GM12878 (cell line): ENCODE measurements around the gene PPP1R26. TPM values are rescaled to one million over a fixed set of nuclear protein-coding genes. Genes with fewer than 3 reads are reported as not detected.

Experiments
- ATAC-seq: fragments of 200-7000 bp; cut with Tn5 transposase; 3 replicates; pipeline ENCODE4 v1.9.1; 2020; ENCODE audit warnings: mild to moderate bottlenecking, moderate library complexity
- BruUV-seq: library from RNA; stranded (reverse); fragments of 400-500 nt; replicated peaks from 2 replicates; lab custom pipeline; 2021; lab: Mats Ljungman, UMichigan
- CTCF ChIA-PET: fragments of 300-600 bp; sonication (Branson Sonifier 250); formaldehyde crosslinking; extraction: SDS; loops from one replicate; lab custom pipeline; 2021; ENCODE audit warnings: inconsistent platforms; lab: Yijun Ruan, JAX
- POLR2A ChIA-PET: fragments of 350-600 bp; formaldehyde crosslinking; extraction: SDS; loops from one replicate; lab custom pipeline; 2021; ENCODE audit warnings: inconsistent platforms; lab: Charles Lee
- RAD21 ChIA-PET: fragments of 300-600 bp; sonication (Branson Sonifier 250); formaldehyde crosslinking; loops from one replicate; lab custom pipeline; 2023; ENCODE audit warnings: antibody characterized with exemption; ENCODE audit not compliant: unreplicated experiment; lab: Charles Lee
- SMC1A ChIA-PET: fragments of 300-600 bp; sonication (Branson Sonifier 250); formaldehyde crosslinking; loops from one replicate; lab custom pipeline; 2023; ENCODE audit not compliant: unreplicated experiment, uncharacterized antibody; lab: Charles Lee
- DNase-seq: peaks from one replicate; pipeline ENCODE4 v3.0.0-alpha.2; 2011; ENCODE audit warnings: low read depth, low spot score
- FAIRE-seq: peaks from 3 replicates; lab custom pipeline; 2011; peaks lifted over from hg19 to GRCh38; lab: Jason Lieb, UNC
- H2AFZ ChIP-seq: 2 replicates; pipeline ENCODE4 v1.6.0; 2011; ENCODE audit warnings: low read depth, low read length, control low read depth; ENCODE audit not compliant: control insufficient read depth
- H3K27ac ChIP-seq: 2 replicates; pipeline ENCODE4 v1.5.1; 2011; ENCODE audit warnings: control low read depth; ENCODE audit not compliant: control insufficient read depth, insufficient read depth
- H3K27me3 ChIP-seq, 2 experiments: replicated peaks in 1 of 2; 2 replicates each; pipeline versions ENCODE4 v1.6.0 to v1.6.1; 2011; ENCODE audit warnings: low read length in 1 of 2; ENCODE audit not compliant: control insufficient read depth in 2 of 2, insufficient read depth in 2 of 2
- H3K36me3 ChIP-seq, 2 experiments: 2 replicates each; pipeline ENCODE4 v1.5.1; 2011; ENCODE audit warnings: low read length in 1 of 2; ENCODE audit not compliant: control insufficient read depth in 2 of 2, insufficient read depth in 2 of 2
- H3K4me1 ChIP-seq: 2 replicates; pipeline ENCODE4 v1.6.1; 2011; ENCODE audit warnings: mild to moderate bottlenecking, low read length, moderate library complexity, mixed read lengths; ENCODE audit not compliant: control insufficient read depth, insufficient read depth
- H3K4me2 ChIP-seq: 2 replicates; pipeline ENCODE4 v1.6.0; 2011; ENCODE audit warnings: control low read depth; ENCODE audit not compliant: control insufficient read depth, insufficient read depth
- H3K4me3 ChIP-seq: fragments of 200-600 bp; sonication (generic); 2 replicates; pipeline ENCODE4 v1.5.1; 2016
- H3K79me2 ChIP-seq: 2 replicates; pipeline ENCODE4 v1.6.0; 2011; ENCODE audit warnings: low read length; ENCODE audit not compliant: control insufficient read depth, insufficient read depth
- H3K9ac ChIP-seq: 2 replicates; pipeline ENCODE4 v1.8.0; 2011; ENCODE audit warnings: low read length, control low read depth, mixed read lengths; ENCODE audit not compliant: control insufficient read depth, insufficient read depth
- H3K9me3 ChIP-seq: replicated peaks from 3 replicates; pipeline ENCODE4 v1.5.1; 2011; ENCODE audit warnings: mild to moderate bottlenecking, low read length; ENCODE audit not compliant: control insufficient read depth, insufficient read depth
- H4K20me1 ChIP-seq: 2 replicates; pipeline ENCODE4 v1.6.0; 2011; ENCODE audit not compliant: control insufficient read depth, insufficient read depth
- ATF7 ChIP-seq: fragments of 450-650 bp; IDR thresholded peaks from 2 replicates; pipeline ENCODE4 v1.6.1; 2016; ENCODE audit warnings: low read depth, mild to moderate bottlenecking
- BRCA1 ChIP-seq: IDR thresholded peaks from 2 replicates; pipeline ENCODE4 v1.6.1; 2011; ENCODE audit warnings: low read depth, low read length, improper control_type of control experiment
- CBX3 ChIP-seq: fragments of 200-600 bp; sonication (generic); IDR thresholded peaks from 2 replicates; pipeline ENCODE4 v1.6.1; 2016; ENCODE audit warnings: low read depth, borderline replicate concordance
- EGR1 ChIP-seq, 2 experiments: IDR thresholded peaks; 1 replicate in 1 of 2; 2 replicates in 1 of 2; pipeline ENCODE4 v1.6.1; 2011 to 2012; ENCODE audit warnings: low read depth in 2 of 2, low read length in 2 of 2, borderline replicate concordance in 1 of 2, mild to moderate bottlenecking in 1 of 2, moderate library complexity in 1 of 2
- HDAC6 ChIP-seq: fragments of 200-600 bp; sonication (generic); IDR thresholded peaks from one replicate; pipeline ENCODE4 v1.8.0; 2017; ENCODE audit warnings: antibody characterized with exemption; ENCODE audit not compliant: unreplicated experiment
- IRF4 ChIP-seq: IDR thresholded peaks from 2 replicates; pipeline ENCODE4 v1.6.1; 2011; ENCODE audit warnings: low read depth, low read length
- LARP7 ChIP-seq: fragments of 450-650 bp; IDR thresholded peaks from 2 replicates; pipeline ENCODE4 v1.6.1; 2017; ENCODE audit warnings: mild to moderate bottlenecking
- MXI1 ChIP-seq: fragments of 150-350 bp; IDR thresholded peaks from 2 replicates; pipeline ENCODE4 v1.6.1; 2011; ENCODE audit warnings: low read depth, mild to moderate bottlenecking, inconsistent platforms, low read length, improper control_type of control experiment
- NR2F1 ChIP-seq: fragments of 450-650 bp; conservative IDR thresholded peaks from 2 replicates; pipeline ENCODE4 v1.6.1; 2017; ENCODE audit warnings: mild to moderate bottlenecking
- RCOR1 ChIP-seq: conservative IDR thresholded peaks from 2 replicates; pipeline ENCODE4 v1.6.1; 2012; ENCODE audit warnings: low read depth, low read length, improper control_type of control experiment
- ZNF217 ChIP-seq: fragments of 450-650 bp; IDR thresholded peaks from 2 replicates; pipeline ENCODE4 v1.6.1; 2017; ENCODE audit warnings: antibody characterized with exemption, mild to moderate bottlenecking
- WGBS: methylation state at CpG from one replicate; pipeline ENCODE4 v1.1.6; 2016; ENCODE audit warnings: low lambda C conversion rate; ENCODE audit not compliant: insufficient replicate concordance, insufficient coverage; ENCODE audit errors: missing lambda C conversion rate; 5-methylcytosine and 5-hydroxymethylcytosine counted together
- in situ Hi-C: fragments of 300-500 bp; cut with MboI; formaldehyde crosslinking; loops from 9 replicates; pipeline ENCODE4 v1.14.3; 2018; ENCODE audit warnings: mixed read lengths
- intact Hi-C: fragments of 100-400 bp; cut with micrococcal nuclease; formaldehyde crosslinking; loops from one replicate; pipeline ENCODE4 v1.14.2; 2022; ENCODE audit not compliant: unreplicated experiment
- polyA plus RNA-seq, 11 experiments: library from polyadenylated mRNA; depleted of rRNA in 4 of 11; unstranded in 6 of 11; stranded (reverse) in 5 of 11; fragments of >200 nt; fragmentation: Nextera tagmentation in 4 of 11; fragmentation: Illumina TruSeq in 1 of 11; extraction: Ambion mirVana in 4 of 11; extraction: Trizol in 1 of 11; gene quantifications; 1 replicate in 1 of 11; 2 replicates in 10 of 11; pipeline versions ENCODE4 v1.2.1 to v1.2.3, GENCODE V29; 2011 to 2016; ENCODE audit warnings: inconsistent platforms in 2 of 11, missing spikeins in 2 of 11, low read depth in 1 of 11
- total RNA-seq, 4 experiments: library from RNA; depleted of rRNA in 3 of 4; stranded (reverse); fragments of >200 nt in 3 of 4; fragmentation: Illumina TruSeq in 1 of 4; extraction: Trizol in 1 of 4; gene quantifications; 2 replicates each; pipeline versions ENCODE4 v1.2.1 to v1.2.3, GENCODE V29; 2013 to 2021
- TF ChIP-seq, protein P1 (sequence below): fragments of 450-650 bp; IDR thresholded peaks from 2 replicates; pipeline ENCODE4 v1.6.1; 2017; ENCODE audit warnings: mild to moderate bottlenecking, moderate library complexity
- TF ChIP-seq, protein P2 (sequence below): fragments of 450-650 bp; IDR thresholded peaks from 2 replicates; pipeline ENCODE4 v1.6.1; 2017; ENCODE audit warnings: borderline replicate concordance
- TF ChIP-seq, protein P3 (sequence below): fragments of 450-650 bp; conservative IDR thresholded peaks from 2 replicates; pipeline ENCODE4 v1.6.1; 2017; ENCODE audit warnings: mild to moderate bottlenecking, moderate library complexity
- TF ChIP-seq, protein P4 (sequence below): IDR thresholded peaks from 2 replicates; pipeline ENCODE4 v1.6.1; 2011; ENCODE audit warnings: low read depth, low read length, improper control_type of control experiment, borderline replicate concordance

PPP1R26 gene
- total and polyA plus RNA-seq, 10 of the 15 experiments (the other 5 are each of a cell fraction or from before 2014, with no cell fraction given) = 0.02 to 1.9 (median 0.18) TPM

DNA sequence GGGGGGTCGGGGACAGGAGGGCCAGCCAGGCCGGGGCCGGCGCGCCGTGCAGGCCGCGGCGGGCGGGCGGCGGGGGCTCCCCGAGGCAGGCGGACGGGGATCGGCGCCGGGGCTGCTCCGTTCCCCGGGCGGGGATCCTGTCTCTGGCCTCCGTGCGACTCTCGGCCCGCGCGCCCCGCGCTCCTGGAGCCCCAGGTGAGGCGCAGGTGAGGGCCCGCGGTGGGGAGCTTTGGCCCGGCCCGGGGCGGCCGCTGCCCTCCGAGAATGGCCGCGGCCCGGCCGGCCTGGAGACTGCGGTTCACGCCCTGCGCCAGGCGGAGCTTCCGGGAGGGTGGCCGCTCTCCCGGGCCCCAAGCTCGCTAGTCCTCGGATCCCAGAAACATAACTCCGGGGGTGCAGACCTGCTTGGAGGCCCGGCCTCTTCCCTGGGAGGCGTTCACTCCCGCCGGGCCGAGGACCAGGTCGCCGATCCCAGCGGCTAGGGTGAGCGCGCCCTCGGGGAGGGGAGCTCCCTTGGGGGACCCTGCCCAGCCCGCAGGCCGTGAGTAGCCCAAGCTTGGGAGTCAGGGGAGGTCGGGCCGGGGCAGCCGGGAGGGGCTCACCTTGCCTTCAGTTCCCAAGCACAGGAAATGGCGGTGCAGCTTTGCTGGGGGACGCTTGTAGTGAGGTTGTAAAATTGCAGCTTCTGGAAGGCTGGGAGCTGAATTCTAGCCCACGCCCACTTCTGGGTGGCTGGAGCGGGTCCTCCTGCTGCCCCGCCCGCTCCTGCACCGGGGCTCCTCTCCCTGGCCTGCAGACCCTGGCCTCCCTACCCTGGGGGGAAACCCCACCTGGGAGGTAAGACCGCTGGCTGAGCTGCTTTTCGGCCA lies 723 bp downstream of the PPP1R26 start:
- peaks cover 0 to 8% of the 10 kb centered on the region in 2 experiments; a peak in 1 of 4 replicates for H3K27me3 ChIP-seq
- no peak overlapping the region for H3K27ac ChIP-seq
- CTCF ChIA-PET = interaction anchor here (1.2 kb wide), 1 partner anchor 24 kb away, joined by 3 read pairs; no protein-coding TSS in a partner anchor
- RAD21 ChIA-PET = no interaction called here
- 1% methylated on average over 47 of the region's 76 CpGs for WGBS
- in situ Hi-C loops (no loop called here), intact Hi-C loops (no loop called here)
- no peaks in the 10 kb centered on the region for H3K4me1 ChIP-seq
- FAIRE-seq (no peak), ATAC-seq (peak; percentile 78), DNase-seq (no peak)
- peak overlapping the region; percentile 82 for H3K4me2 ChIP-seq
- H3K9ac ChIP-seq = no peak overlapping the region
- peak overlapping the region; percentile 63 for H3K4me3 ChIP-seq
- POLR2A ChIA-PET = no interaction called here
- SMC1A ChIA-PET = no interaction called here
- BruUV-seq = no TSS peak
- H3K9me3 ChIP-seq = no peaks in the 10 kb centered on the region
- peak overlapping the region; percentile 63 for H2AFZ ChIP-seq
- no peaks in the 10 kb centered on the region for H4K20me1 ChIP-seq
- no peaks in the 10 kb centered on the region for H3K79me2 ChIP-seq
- H3K36me3 ChIP-seq = no peaks in the 10 kb centered on the region; a peak in 1 of 4 replicates
- TF ChIP-seq EGR1 (IDR thresholded peaks at IDR 0.05; ENCODE audit: borderline replicate concordance in 1 of 2, low read depth in 2 of 2, low read length in 2 of 2) = no peak
- no peak for TF ChIP-seq LARP7
- TF ChIP-seq, protein P1, sequence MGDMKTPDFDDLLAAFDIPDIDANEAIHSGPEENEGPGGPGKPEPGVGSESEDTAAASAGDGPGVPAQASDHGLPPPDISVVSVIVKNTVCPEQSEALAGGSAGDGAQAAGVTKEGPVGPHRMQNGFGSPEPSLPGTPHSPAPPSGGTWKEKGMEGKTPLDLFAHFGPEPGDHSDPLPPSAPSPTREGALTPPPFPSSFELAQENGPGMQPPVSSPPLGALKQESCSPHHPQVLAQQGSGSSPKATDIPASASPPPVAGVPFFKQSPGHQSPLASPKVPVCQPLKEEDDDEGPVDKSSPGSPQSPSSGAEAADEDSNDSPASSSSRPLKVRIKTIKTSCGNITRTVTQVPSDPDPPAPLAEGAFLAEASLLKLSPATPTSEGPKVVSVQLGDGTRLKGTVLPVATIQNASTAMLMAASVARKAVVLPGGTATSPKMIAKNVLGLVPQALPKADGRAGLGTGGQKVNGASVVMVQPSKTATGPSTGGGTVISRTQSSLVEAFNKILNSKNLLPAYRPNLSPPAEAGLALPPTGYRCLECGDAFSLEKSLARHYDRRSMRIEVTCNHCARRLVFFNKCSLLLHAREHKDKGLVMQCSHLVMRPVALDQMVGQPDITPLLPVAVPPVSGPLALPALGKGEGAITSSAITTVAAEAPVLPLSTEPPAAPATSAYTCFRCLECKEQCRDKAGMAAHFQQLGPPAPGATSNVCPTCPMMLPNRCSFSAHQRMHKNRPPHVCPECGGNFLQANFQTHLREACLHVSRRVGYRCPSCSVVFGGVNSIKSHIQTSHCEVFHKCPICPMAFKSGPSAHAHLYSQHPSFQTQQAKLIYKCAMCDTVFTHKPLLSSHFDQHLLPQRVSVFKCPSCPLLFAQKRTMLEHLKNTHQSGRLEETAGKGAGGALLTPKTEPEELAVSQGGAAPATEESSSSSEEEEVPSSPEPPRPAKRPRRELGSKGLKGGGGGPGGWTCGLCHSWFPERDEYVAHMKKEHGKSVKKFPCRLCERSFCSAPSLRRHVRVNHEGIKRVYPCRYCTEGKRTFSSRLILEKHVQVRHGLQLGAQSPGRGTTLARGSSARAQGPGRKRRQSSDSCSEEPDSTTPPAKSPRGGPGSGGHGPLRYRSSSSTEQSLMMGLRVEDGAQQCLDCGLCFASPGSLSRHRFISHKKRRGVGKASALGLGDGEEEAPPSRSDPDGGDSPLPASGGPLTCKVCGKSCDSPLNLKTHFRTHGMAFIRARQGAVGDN = 0 out of 2 replicates have a peak, but pooled peaks have one; percentile 29
- no peak for TF ChIP-seq ZNF217
- TF ChIP-seq RCOR1 = no peak
- TF ChIP-seq BRCA1 = no peak
- no peak for TF ChIP-seq CBX3
- no peak for TF ChIP-seq ATF7
- TF ChIP-seq, protein P2, sequence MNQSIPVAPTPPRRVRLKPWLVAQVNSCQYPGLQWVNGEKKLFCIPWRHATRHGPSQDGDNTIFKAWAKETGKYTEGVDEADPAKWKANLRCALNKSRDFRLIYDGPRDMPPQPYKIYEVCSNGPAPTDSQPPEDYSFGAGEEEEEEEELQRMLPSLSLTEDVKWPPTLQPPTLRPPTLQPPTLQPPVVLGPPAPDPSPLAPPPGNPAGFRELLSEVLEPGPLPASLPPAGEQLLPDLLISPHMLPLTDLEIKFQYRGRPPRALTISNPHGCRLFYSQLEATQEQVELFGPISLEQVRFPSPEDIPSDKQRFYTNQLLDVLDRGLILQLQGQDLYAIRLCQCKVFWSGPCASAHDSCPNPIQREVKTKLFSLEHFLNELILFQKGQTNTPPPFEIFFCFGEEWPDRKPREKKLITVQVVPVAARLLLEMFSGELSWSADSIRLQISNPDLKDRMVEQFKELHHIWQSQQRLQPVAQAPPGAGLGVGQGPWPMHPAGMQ = no peak
- TF ChIP-seq IRF4 = no peak
- TF ChIP-seq HDAC6 = no peak
- TF ChIP-seq MXI1 = no peak
- peak; percentile 29; the same call in 1 of the 2 replicates for TF ChIP-seq NR2F1
- TF ChIP-seq, protein P3, sequence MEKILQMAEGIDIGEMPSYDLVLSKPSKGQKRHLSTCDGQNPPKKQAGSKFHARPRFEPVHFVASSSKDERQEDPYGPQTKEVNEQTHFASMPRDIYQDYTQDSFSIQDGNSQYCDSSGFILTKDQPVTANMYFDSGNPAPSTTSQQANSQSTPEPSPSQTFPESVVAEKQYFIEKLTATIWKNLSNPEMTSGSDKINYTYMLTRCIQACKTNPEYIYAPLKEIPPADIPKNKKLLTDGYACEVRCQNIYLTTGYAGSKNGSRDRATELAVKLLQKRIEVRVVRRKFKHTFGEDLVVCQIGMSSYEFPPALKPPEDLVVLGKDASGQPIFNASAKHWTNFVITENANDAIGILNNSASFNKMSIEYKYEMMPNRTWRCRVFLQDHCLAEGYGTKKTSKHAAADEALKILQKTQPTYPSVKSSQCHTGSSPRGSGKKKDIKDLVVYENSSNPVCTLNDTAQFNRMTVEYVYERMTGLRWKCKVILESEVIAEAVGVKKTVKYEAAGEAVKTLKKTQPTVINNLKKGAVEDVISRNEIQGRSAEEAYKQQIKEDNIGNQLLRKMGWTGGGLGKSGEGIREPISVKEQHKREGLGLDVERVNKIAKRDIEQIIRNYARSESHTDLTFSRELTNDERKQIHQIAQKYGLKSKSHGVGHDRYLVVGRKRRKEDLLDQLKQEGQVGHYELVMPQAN = no peak; the same call in 1 of the 2 replicates
- TF ChIP-seq, protein P4, sequence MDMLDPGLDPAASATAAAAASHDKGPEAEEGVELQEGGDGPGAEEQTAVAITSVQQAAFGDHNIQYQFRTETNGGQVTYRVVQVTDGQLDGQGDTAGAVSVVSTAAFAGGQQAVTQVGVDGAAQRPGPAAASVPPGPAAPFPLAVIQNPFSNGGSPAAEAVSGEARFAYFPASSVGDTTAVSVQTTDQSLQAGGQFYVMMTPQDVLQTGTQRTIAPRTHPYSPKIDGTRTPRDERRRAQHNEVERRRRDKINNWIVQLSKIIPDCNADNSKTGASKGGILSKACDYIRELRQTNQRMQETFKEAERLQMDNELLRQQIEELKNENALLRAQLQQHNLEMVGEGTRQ = no peak
